HEK293T (cell line): Measurements from ENCODE around the gene H1-8.

Experiments
- CTCF ChIA-PET: fragments of 350-600 bp; formaldehyde crosslinking; extraction: SDS; loops from one replicate; lab custom pipeline; 2021; ENCODE audit warnings: antibody characterized with exemption, inconsistent platforms; lab: Yijun Ruan, JAX
- POLR2A ChIA-PET: fragments of 350-600 bp; formaldehyde crosslinking; extraction: SDS; loops from one replicate; lab custom pipeline; 2020; ENCODE audit warnings: antibody characterized with exemption, inconsistent platforms; lab: Yijun Ruan, JAX
- DNase-seq: peaks from one replicate; pipeline ENCODE4 v3.0.0; 2012; ENCODE audit warnings: mixed read lengths; ENCODE audit errors: extremely low spot score
- ARNT ChIP-seq: fragments of 450-650 bp; IDR thresholded peaks from 2 replicates; pipeline ENCODE4 v1.6.1; 2017; ENCODE audit warnings: mild to moderate bottlenecking
- BHLHE40 ChIP-seq: fragments of 450-650 bp; IDR thresholded peaks from 2 replicates; pipeline ENCODE4 v1.6.1; 2016; ENCODE audit warnings: mild to moderate bottlenecking, moderate library complexity, borderline replicate concordance
- CTBP1 ChIP-seq: fragments of 450-650 bp; IDR thresholded peaks from 2 replicates; pipeline ENCODE4 v1.6.1; 2016; ENCODE audit warnings: borderline replicate concordance
- ELF4 ChIP-seq: fragments of 450-650 bp; IDR thresholded peaks from 2 replicates; pipeline ENCODE4 v1.6.1; 2017; ENCODE audit warnings: antibody characterized with exemption
- FOXA1 ChIP-seq: fragments of 450-650 bp; IDR thresholded peaks from 2 replicates; pipeline ENCODE4 v1.6.1; 2016; ENCODE audit warnings: mild to moderate bottlenecking
- FOXK2 ChIP-seq: fragments of 450-650 bp; IDR thresholded peaks from 2 replicates; pipeline ENCODE4 v1.6.1; 2016; ENCODE audit warnings: mild to moderate bottlenecking
- FOXM1 ChIP-seq: fragments of 450-650 bp; IDR thresholded peaks from 2 replicates; pipeline ENCODE4 v1.6.1; 2017; ENCODE audit warnings: mild to moderate bottlenecking, borderline replicate concordance
- HDGF ChIP-seq: fragments of 450-650 bp; IDR thresholded peaks from 2 replicates; pipeline ENCODE4 v1.6.1; 2017; ENCODE audit warnings: antibody characterized with exemption, borderline replicate concordance
- L3MBTL2 ChIP-seq: fragments of 450-650 bp; conservative IDR thresholded peaks from 2 replicates; pipeline ENCODE4 v1.6.1; 2016; ENCODE audit warnings: mild to moderate bottlenecking
- LEF1 ChIP-seq: fragments of 450-650 bp; IDR thresholded peaks from 2 replicates; pipeline ENCODE4 v1.6.1; 2017; ENCODE audit warnings: mild to moderate bottlenecking, borderline replicate concordance
- NFRKB ChIP-seq: fragments of 450-650 bp; IDR thresholded peaks from 2 replicates; pipeline ENCODE4 v1.6.1; 2016; ENCODE audit warnings: mild to moderate bottlenecking, moderate library complexity
- PKNOX1 ChIP-seq: fragments of 450-650 bp; IDR thresholded peaks from 2 replicates; pipeline ENCODE4 v1.6.1; 2016
- SP1 ChIP-seq: fragments of 450-650 bp; IDR thresholded peaks from 2 replicates; pipeline ENCODE4 v1.6.1; 2017
- SUZ12 ChIP-seq: fragments of 450-650 bp; IDR thresholded peaks from 2 replicates; pipeline ENCODE4 v1.6.1; 2016; ENCODE audit warnings: mild to moderate bottlenecking
- TARDBP ChIP-seq: fragments of 450-650 bp; IDR thresholded peaks from 2 replicates; pipeline ENCODE4 v1.6.1; 2016
- ZNF384 ChIP-seq: fragments of 450-650 bp; IDR thresholded peaks from 2 replicates; pipeline ENCODE4 v1.6.1; 2016

H1-8 gene

GRCh38 chr3:129549805-129550204 lies 6.8 kb downstream of the H1-8 start:
- DNase-seq = no peak
- no peak for TF ChIP-seq L3MBTL2
- no peak for TF ChIP-seq ARNT
- no peak for TF ChIP-seq HDGF
- TF ChIP-seq ELF4 = no peak
- no peak for TF ChIP-seq SP1
- no peak for TF ChIP-seq SUZ12
- TF ChIP-seq NFRKB = no peak
- no peak for TF ChIP-seq TARDBP
- no peak for TF ChIP-seq FOXK2
- no peak for TF ChIP-seq FOXM1
- ChIA-PET POLR2A (no interaction called here), CTCF (no interaction called here)

GRCh38 chr3:129552287-129553050 lies 9.5 kb downstream of the H1-8 start:
- TF ChIP-seq FOXA1 (no peak), ZNF384 (no peak), PKNOX1 (no peak), SP1 (no peak), LEF1 (no peak)
- ChIA-PET CTCF (no interaction called here), POLR2A (interaction anchor here (1.3 kb wide), 1 partner anchor 112 kb away, joined by 3 read pairs; the partner anchor contains the start of genes IFT122 and MBD4)
- no peak for DNase-seq

- no peak for DNase-seq
- TF ChIP-seq SP1 = no peak
- no peak for TF ChIP-seq CTBP1
- TF ChIP-seq TARDBP = no peak
- no peak for TF ChIP-seq PKNOX1
- no peak for TF ChIP-seq LEF1
- TF ChIP-seq ZNF384 = no peak
- no peak for TF ChIP-seq ARNT
- TF ChIP-seq SUZ12 = no peak
- no peak for TF ChIP-seq L3MBTL2
- TF ChIP-seq ELF4 = no peak
- no peak for TF ChIP-seq FOXK2
- no peak for TF ChIP-seq NFRKB
- TF ChIP-seq FOXM1 = no peak
- ChIA-PET POLR2A (no interaction called here), CTCF (no interaction called here)
Observed at GRCh38 chr3:129553171-129553570, 10.2 kb downstream of the H1-8 start.

- TF ChIP-seq L3MBTL2 (no peak), NFRKB (no peak), SUZ12 (no peak), ARNT (no peak), FOXM1 (no peak), FOXK2 (no peak)
- CTCF ChIA-PET = interaction anchor here (1.4 kb wide), 1 partner anchor 64 kb away, joined by 4 read pairs; no protein-coding TSS in a partner anchor
- POLR2A ChIA-PET = no interaction called here
- no peak for DNase-seq
Observed at GRCh38 chr3:129553719-129554118, 10.7 kb downstream of the H1-8 start.

GRCh38 chr3:129554356-129555152 lies 11.6 kb downstream of the H1-8 start:
- DNase-seq = no peak
- no peak for TF ChIP-seq NFRKB
- CTCF ChIA-PET = interaction anchor here (1.4 kb wide), 1 partner anchor 64 kb away, joined by 4 read pairs; no protein-coding TSS in a partner anchor
- POLR2A ChIA-PET = no interaction called here

GRCh38 chr3:129555153-129555550 lies 12.2 kb downstream of the H1-8 start:
- POLR2A ChIA-PET = no interaction called here
- TF ChIP-seq FOXA1 (no peak), LEF1 (no peak), TARDBP (no peak), ARNT (no peak), BHLHE40 (no peak), ZNF384 (no peak), FOXK2 (no peak), PKNOX1 (no peak), NFRKB (no peak), FOXM1 (no peak), SP1 (no peak), CTBP1 (no peak), SUZ12 (no peak)

More at GRCh38 chr3:129555153-129555550, 12.2 kb downstream of the H1-8 start:
- DNase-seq = no peak
- CTCF ChIA-PET = interaction anchor here (1.4 kb wide), 1 partner anchor 65 kb away, joined by 4 read pairs; no protein-coding TSS in a partner anchor
